Osteoblast (primary cell): Measurements from ENCODE around the gene IL12A. TPM values are rescaled to one million over a fixed set of nuclear protein-coding genes. Genes with fewer than 3 reads are reported as not detected.

Source experiments
- DNase-seq: peaks from one replicate; pipeline ENCODE4 v3.0.0; 2011; ENCODE audit warnings: low spot score, mixed read lengths; ENCODE audit not compliant: insufficient read length; ENCODE audit errors: missing footprints
- H2AFZ ChIP-seq: 2 replicates; pipeline ENCODE4 v1.6.0; 2011; ENCODE audit warnings: mild to moderate bottlenecking, low read length
- H3K27ac ChIP-seq: 2 replicates; pipeline ENCODE4 v1.5.1; 2011; ENCODE audit warnings: mild to moderate bottlenecking, low read depth, low read length, moderate library complexity
- H3K27me3 ChIP-seq: 2 replicates; pipeline ENCODE4 v1.6.0; 2012; ENCODE audit warnings: mild to moderate bottlenecking, control low read depth, inconsistent platforms, low read length, moderate library complexity; ENCODE audit not compliant: insufficient read depth
- H3K36me3 ChIP-seq: 2 replicates; pipeline ENCODE4 v1.5.1; 2011; ENCODE audit warnings: mild to moderate bottlenecking, low read length, control low read depth, moderate library complexity; ENCODE audit not compliant: insufficient read depth
- H3K4me1 ChIP-seq: 2 replicates; pipeline ENCODE4 v1.5.1; 2011; ENCODE audit warnings: mild to moderate bottlenecking, low read length, control low read depth, moderate library complexity; ENCODE audit not compliant: insufficient read depth
- H3K4me2 ChIP-seq: 2 replicates; pipeline ENCODE4 v1.6.0; 2011; ENCODE audit warnings: mild to moderate bottlenecking, low read length; ENCODE audit not compliant: insufficient read depth
- H3K4me3 ChIP-seq: fragments of 200-600 bp; sonication (generic); 3 replicates; pipeline ENCODE4 v1.5.1; 2012; ENCODE audit warnings: mild to moderate bottlenecking, low read length, inconsistent platforms; ENCODE audit not compliant: insufficient read depth
- H3K79me2 ChIP-seq: 2 replicates; pipeline ENCODE4 v1.6.0; 2012; ENCODE audit warnings: mild to moderate bottlenecking, low read length, control low read depth, inconsistent platforms; ENCODE audit not compliant: insufficient read depth
- H3K9me3 ChIP-seq: 2 replicates; pipeline ENCODE4 v1.5.1; 2011; ENCODE audit warnings: low read depth, low read length, control low read depth
- H4K20me1 ChIP-seq: 2 replicates; pipeline ENCODE4 v1.6.0; 2012; ENCODE audit warnings: mild to moderate bottlenecking, low read length, control low read depth; ENCODE audit not compliant: insufficient read depth
- CTCF ChIP-seq: IDR thresholded peaks from 2 replicates; pipeline ENCODE4 v1.5.1; 2011; ENCODE audit warnings: mild to moderate bottlenecking, low read depth, low read length, moderate library complexity; ENCODE audit errors: extremely low read depth
- total RNA-seq: library from RNA; depleted of rRNA; stranded (reverse); fragments of >200 nt; gene quantifications from 2 replicates; pipeline ENCODE4 v1.2.3, GENCODE V29; 2012

The IL12A gene
- total RNA-seq, 1 donor, result 4.7 TPM

GRCh38 chr3:159951540-159951939, 37.1 kb upstream of the IL12A start:
- H3K27me3 ChIP-seq, result no peaks in the 10 kb centered on the region
- H3K4me2 ChIP-seq, result no peak overlapping the region
- H3K9me3 ChIP-seq, result no peaks in the 10 kb centered on the region
- no peak overlapping the region for H3K4me3 ChIP-seq
- H3K79me2 ChIP-seq, result no peaks in the 10 kb centered on the region
- no peaks in the 10 kb centered on the region for H4K20me1 ChIP-seq
- H3K36me3 ChIP-seq, result no peaks in the 10 kb centered on the region
- H3K27ac ChIP-seq, result no peak overlapping the region
- H3K4me1 ChIP-seq, result peaks cover 28% of the 10 kb centered on the region
- no peak for DNase-seq
- no peak for TF ChIP-seq CTCF
- no peak overlapping the region for H2AFZ ChIP-seq

DNA sequence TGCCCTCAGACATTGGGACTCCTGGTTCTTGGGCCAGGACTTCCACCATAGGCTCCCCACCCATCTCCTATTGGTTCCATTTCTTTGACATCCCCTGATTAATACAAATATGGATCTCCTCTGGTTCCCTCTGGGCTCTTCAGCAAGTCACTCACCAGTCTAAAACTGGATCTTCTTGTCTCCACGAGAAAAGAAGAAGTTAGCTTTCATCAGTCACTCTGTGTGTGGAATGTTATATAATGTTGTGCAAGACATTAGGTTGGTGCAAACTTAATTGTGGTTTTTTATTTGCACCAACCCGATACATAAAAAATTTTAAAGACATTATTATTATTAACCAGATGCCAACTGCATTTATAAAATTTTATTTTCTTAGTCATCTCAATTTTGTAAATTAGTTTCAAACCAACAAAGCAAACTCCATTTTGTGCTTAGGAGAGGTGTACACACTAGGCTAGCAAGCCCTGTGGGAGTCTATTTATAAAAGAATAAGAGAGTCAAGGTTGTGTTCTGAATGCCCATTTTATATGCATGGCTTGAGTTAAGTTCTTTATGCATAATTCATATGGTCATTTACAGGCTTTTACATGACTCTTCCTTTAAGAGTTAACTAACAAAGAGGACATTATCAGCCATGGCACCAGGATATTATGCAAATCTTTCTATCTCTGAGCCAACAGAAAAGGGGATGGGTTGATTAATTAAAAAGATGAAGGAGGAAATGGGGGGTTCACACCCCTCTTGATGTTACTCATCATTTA, 35.1 kb upstream of the IL12A start:
- Histone ChIP-seq H3K9me3 (no peaks in the 10 kb centered on the region), H3K4me3 (no peak overlapping the region), H3K79me2 (no peaks in the 10 kb centered on the region), H2AFZ (no peak overlapping the region), H3K4me2 (no peak overlapping the region), H3K27ac (no peak overlapping the region), H4K20me1 (no peaks in the 10 kb centered on the region), H3K36me3 (no peaks in the 10 kb centered on the region), H3K4me1 (peaks cover 9% of the 10 kb centered on the region), H3K27me3 (no peaks in the 10 kb centered on the region)
- TF ChIP-seq CTCF, result no peak
- no peak for DNase-seq

DNA sequence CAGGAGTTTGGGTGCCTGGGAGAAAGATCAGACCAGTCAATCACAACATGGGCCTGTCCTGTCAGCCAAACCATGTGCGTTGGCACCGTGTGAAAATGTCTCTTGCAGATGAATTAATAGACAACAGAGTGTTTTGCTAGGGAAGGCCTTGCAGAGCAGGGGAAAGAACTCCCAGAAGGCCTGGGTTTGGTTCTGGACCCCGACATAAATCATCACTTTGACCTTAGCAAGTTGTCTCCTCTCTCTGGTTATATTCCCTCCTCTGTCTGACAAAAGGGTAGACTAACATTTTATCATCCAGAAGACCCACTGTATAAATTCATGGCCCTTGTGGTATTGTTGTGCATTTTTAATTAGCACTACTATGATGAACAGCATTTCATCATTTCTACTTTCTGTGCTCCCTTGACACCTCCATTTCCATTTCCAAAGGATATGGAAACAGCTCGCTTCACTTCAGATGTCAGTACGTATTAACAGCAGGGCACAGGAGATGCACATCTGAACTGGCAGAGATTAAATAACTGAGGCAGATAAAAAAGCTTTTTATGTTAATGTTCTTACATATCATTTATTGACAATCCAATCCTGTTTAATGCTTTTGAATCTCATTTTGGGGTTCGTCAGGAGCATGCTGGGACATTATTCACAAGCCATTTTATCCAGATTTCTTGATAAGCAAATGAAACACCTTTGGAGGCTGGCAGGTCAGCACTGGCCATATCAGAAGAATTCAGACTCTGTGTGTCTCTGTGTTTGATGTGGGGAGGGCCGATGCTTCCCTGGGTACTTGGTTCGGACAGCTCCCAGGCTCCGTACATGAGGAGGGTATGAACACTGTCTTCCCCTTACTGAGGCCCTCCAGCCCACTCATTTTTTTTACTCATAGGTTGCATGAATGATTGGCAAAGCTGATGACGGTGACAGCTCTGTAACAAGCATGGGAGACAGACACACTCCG, 28.2 kb upstream of the IL12A start:
- H2AFZ ChIP-seq, result no peak overlapping the region
- H3K4me3 ChIP-seq, result no peak overlapping the region
- TF ChIP-seq CTCF, result no peak
- H3K79me2 ChIP-seq, result no peaks in the 10 kb centered on the region
- no peak overlapping the region for H3K4me2 ChIP-seq
- H3K27ac ChIP-seq, result no peak overlapping the region
- H4K20me1 ChIP-seq, result no peaks in the 10 kb centered on the region
- H3K27me3 ChIP-seq, result no peaks in the 10 kb centered on the region
- no peak for DNase-seq
- H3K9me3 ChIP-seq, result no peaks in the 10 kb centered on the region
- peaks cover 6% of the 10 kb centered on the region for H3K4me1 ChIP-seq
- H3K36me3 ChIP-seq, result no peaks in the 10 kb centered on the region
